ENCODE data around the gene PRKAG3.

The PRKAG3 gene

GRCh38 chr2:218812861-218813260 lies 18.7 kb downstream of the PRKAG3 start:
- DNase-seq: no peak

GRCh38 chr2:218812096-218812815 lies 19.3 kb downstream of the PRKAG3 start:
- DNase-seq: no peak

GRCh38 chr2:218811382-218811781 lies 20.2 kb downstream of the PRKAG3 start:
- no peak for DNase-seq

GRCh38 chr2:218810256-218810655 lies 21.3 kb downstream of the PRKAG3 start:
- DNase-seq: no peak

- no peak for DNase-seq
Measured at GRCh38 chr2:218809515-218809914, 22.1 kb downstream of the PRKAG3 start.

- no peak for DNase-seq
Measured at GRCh38 chr2:218807626-218808025, 24.0 kb downstream of the PRKAG3 start.

- DNase-seq: peak; percentile 70
Measured at GRCh38 chr2:218806346-218806978, 25.1 kb downstream of the PRKAG3 start.

GRCh38 chr2:218805627-218806026 lies 26.0 kb downstream of the PRKAG3 start:
- no peak for DNase-seq

- DNase-seq: no peak
Measured at GRCh38 chr2:218804817-218805216, 26.8 kb downstream of the PRKAG3 start.

GRCh38 chr2:218802386-218802994 lies 29.1 kb downstream of the PRKAG3 start:
- DNase-seq: no peak

- no peak for DNase-seq
Measured at GRCh38 chr2:218799990-218800389, 31.6 kb downstream of the PRKAG3 start.

- no peak for DNase-seq
Measured at GRCh38 chr2:218798767-218799504, 32.7 kb downstream of the PRKAG3 start.

- DNase-seq: no peak
Measured at GRCh38 chr2:218796691-218797090, 34.9 kb downstream of the PRKAG3 start.

GRCh38 chr2:218792433-218792832 lies 39.2 kb downstream of the PRKAG3 start:
- DNase-seq: no peak

GRCh38 chr2:218788529-218789255 lies 42.9 kb downstream of the PRKAG3 start:
- DNase-seq: no peak

- no peak for DNase-seq
Measured at GRCh38 chr2:218786133-218786532, 45.5 kb downstream of the PRKAG3 start.

- no peak for DNase-seq
Measured at GRCh38 chr2:218785103-218785502, 46.5 kb downstream of the PRKAG3 start.

- no peak for DNase-seq
Measured at GRCh38 chr2:218783688-218784087, 47.9 kb downstream of the PRKAG3 start.

GRCh38 chr2:218782528-218782844 lies 49.1 kb downstream of the PRKAG3 start:
- DNase-seq: no peak

GRCh38 chr2:218781691-218782527 lies 49.7 kb downstream of the PRKAG3 start, which contains the start of gene CYP27A1:
Gene CYP27A1, plus strand, starts transcription at chr2:218782147. Its CDS starts 36 bp downstream, at chr2:218782183.
- DNase-seq: no peak

- DNase-seq: no peak
Measured at GRCh38 chr2:218780851-218781690, 50.5 kb downstream of the PRKAG3 start.

Data from T1000 (cell line).